Uterus (tissue), 2 donors: ENCODE data around the gene ABAT.

Experiments used
- CTCF ChIP-seq, 4 experiments: fragments of 200-600 bp in 2 of 4; fragments of 450-650 bp in 2 of 4; sonication (generic) in 2 of 4; IDR thresholded peaks; one replicate each; pipeline ENCODE4 v1.5.1; 2016 to 2019; ENCODE audit warnings: antibody characterized with exemption in 4 of 4, mild to moderate bottlenecking in 2 of 4, moderate library complexity in 1 of 4
- POLR2A ChIP-seq, 2 donors: fragments of 450-650 bp; IDR thresholded peaks; one replicate each; pipeline ENCODE4 v1.6.1; 2016; ENCODE audit warnings: antibody characterized with exemption in 2 of 2, mild to moderate bottlenecking in 1 of 2, moderate library complexity in 1 of 2

GRCh38 chr16:8736123-8736668 is 61.8 kb downstream of the ABAT start:
- TF ChIP-seq POLR2A (IDR thresholded peaks at IDR 0.05) (no peak), CTCF (IDR thresholded peaks at IDR 0.05) (no peak)
